ENCODE results near the gene SNX24. TPM values are rescaled to one million over a fixed set of nuclear protein-coding genes. Genes with fewer than 3 reads are reported as not detected.

SNX24 gene
- total RNA-seq, 1 donor from 2014 or later: 57.0 TPM

- no peak overlapping the region for H3K4me3 ChIP-seq (ENCODE audit: low read depth, low read length)
- DNase-seq (ENCODE audit: low read depth): no peak
- no peaks in the 10 kb centered on the region for H3K27me3 ChIP-seq (ENCODE audit: control insufficient read depth, insufficient read depth, low read length)
- no peaks in the 10 kb centered on the region for H3K36me3 ChIP-seq (ENCODE audit: control insufficient read depth, insufficient read depth, low read length)
- TF ChIP-seq CTCF (IDR thresholded peaks at IDR 0.05; ENCODE audit: insufficient read depth, low read length, poor library complexity, severe bottlenecking): no peak
Observed at GRCh38 chr5:122937914-122938313, 92.5 kb downstream of the SNX24 start.

GRCh38 chr5:122940890-122941289 lies 95.5 kb downstream of the SNX24 start:
- H3K36me3 ChIP-seq (ENCODE audit: control insufficient read depth, insufficient read depth, low read length): no peaks in the 10 kb centered on the region
- TF ChIP-seq CTCF (IDR thresholded peaks at IDR 0.05; ENCODE audit: insufficient read depth, low read length, poor library complexity, severe bottlenecking): no peak
- H3K4me3 ChIP-seq (ENCODE audit: low read depth, low read length): no peak overlapping the region
- H3K27me3 ChIP-seq (ENCODE audit: control insufficient read depth, insufficient read depth, low read length): no peaks in the 10 kb centered on the region
- no peak for DNase-seq (ENCODE audit: low read depth)

GRCh38 chr5:122941737-122942136 lies 96.3 kb downstream of the SNX24 start:
- DNase-seq (ENCODE audit: low read depth): no peak
- Histone ChIP-seq H3K27me3 (ENCODE audit: control insufficient read depth, insufficient read depth, low read length) (no peaks in the 10 kb centered on the region), H3K36me3 (ENCODE audit: control insufficient read depth, insufficient read depth, low read length) (no peaks in the 10 kb centered on the region), H3K4me3 (ENCODE audit: low read depth, low read length) (no peak overlapping the region)
- TF ChIP-seq CTCF (IDR thresholded peaks at IDR 0.05; ENCODE audit: insufficient read depth, low read length, poor library complexity, severe bottlenecking): no peak

DNA sequence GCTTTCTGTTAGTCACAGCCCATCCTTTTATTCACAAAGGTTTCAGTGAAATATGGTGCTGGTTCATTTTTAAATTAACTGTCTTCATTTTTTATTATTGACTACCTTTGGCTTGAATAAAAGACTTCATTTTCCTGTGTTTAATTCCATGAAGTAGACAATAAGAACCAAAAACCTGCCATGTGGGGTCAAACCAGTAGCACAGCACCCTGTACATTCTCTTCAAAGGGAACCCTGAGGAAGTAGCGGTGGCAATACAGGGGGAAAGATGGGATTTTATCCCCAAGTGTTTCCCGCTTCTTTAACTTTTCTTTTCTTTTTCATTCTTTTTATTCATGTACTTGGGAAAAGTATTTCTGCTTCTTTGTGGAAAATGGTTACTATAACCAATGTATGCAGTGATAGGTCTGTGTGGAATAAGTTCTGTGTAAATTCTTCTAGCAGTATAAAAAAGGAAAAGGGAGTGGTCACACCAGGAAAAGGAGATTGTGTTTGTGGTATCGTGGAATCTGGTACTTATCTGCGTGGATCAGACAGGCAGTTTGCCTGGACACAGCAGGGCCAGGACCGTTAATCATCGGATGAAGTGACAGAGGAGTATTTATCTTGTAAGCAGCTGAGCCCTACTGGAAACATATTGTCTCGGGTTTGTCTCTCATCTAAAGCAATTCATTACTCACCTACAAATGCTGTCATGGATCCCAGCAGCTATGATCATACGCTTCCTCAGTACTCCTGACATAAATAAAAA lies 96.9 kb downstream of the SNX24 start:
- Histone ChIP-seq H3K4me3 (ENCODE audit: low read depth, low read length) (no peak overlapping the region), H3K27me3 (ENCODE audit: control insufficient read depth, insufficient read depth, low read length) (no peaks in the 10 kb centered on the region), H3K36me3 (ENCODE audit: control insufficient read depth, insufficient read depth, low read length) (no peaks in the 10 kb centered on the region)
- no peak for TF ChIP-seq CTCF (IDR thresholded peaks at IDR 0.05; ENCODE audit: insufficient read depth, low read length, poor library complexity, severe bottlenecking)
- no peak for DNase-seq (ENCODE audit: low read depth)

- TF ChIP-seq CTCF (IDR thresholded peaks at IDR 0.05; ENCODE audit: insufficient read depth, low read length, poor library complexity, severe bottlenecking): no peak
- Histone ChIP-seq H3K4me3 (ENCODE audit: low read depth, low read length) (no peak overlapping the region), H3K27me3 (ENCODE audit: control insufficient read depth, insufficient read depth, low read length) (no peaks in the 10 kb centered on the region), H3K36me3 (ENCODE audit: control insufficient read depth, insufficient read depth, low read length) (no peaks in the 10 kb centered on the region)
- no peak for DNase-seq (ENCODE audit: low read depth)
Observed at GRCh38 chr5:122943050-122943698, 97.8 kb downstream of the SNX24 start.

Data from kidney epithelial cell (primary cell).